Midbrain (tissue), 1 donor: ENCODE data around the gene ZNF318.
"Not testable (repeated sequence)": the region's sequence is repeated elsewhere in the genome, so short reads cannot be mapped to it uniquely, and the experiment has no call there.

Experiments used
- DNase-seq: peaks from one replicate; lab custom pipeline; 2025; lab: John Stamatoyannopoulos, UW

ZNF318 gene

GRCh38 chr6:43383021-43383667, 13.7 kb upstream of the ZNF318 start:
- no peak for DNase-seq

- DNase-seq: not testable (repeated sequence)
These were observed 11.4 kb upstream of the ZNF318 start for GRCh38 chr6:43380858-43381257.

GRCh38 chr6:43378631-43379030, 9.2 kb upstream of the ZNF318 start:
- no peak for DNase-seq

GRCh38 chr6:43377710-43378229, 8.3 kb upstream of the ZNF318 start:
- no peak for DNase-seq

- DNase-seq: no peak
These were observed 7.1 kb upstream of the ZNF318 start for GRCh38 chr6:43376551-43376981.

DNA sequence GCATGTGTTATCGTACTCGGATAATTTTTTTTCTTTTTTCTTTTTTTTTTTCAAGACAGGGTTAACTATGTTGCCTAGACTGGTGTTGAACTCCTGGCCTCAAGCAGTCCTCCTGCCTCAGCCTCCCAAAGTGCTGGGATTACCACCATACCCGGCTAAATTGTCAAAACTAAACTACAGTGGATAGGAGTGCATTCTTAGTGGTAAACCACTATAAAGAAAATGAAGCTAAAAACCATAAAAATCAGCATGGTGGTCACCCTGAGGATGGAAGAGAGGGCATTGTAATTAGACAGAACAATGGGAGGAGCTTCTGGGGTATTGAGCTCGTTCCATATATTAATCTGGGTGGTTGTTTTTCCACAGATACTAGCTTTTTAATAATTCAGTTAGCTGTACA, 6.2 kb upstream of the ZNF318 start:
- no peak for DNase-seq

GRCh38 chr6:43373252-43373875, 3.9 kb upstream of the ZNF318 start:
- no peak for DNase-seq

DNA sequence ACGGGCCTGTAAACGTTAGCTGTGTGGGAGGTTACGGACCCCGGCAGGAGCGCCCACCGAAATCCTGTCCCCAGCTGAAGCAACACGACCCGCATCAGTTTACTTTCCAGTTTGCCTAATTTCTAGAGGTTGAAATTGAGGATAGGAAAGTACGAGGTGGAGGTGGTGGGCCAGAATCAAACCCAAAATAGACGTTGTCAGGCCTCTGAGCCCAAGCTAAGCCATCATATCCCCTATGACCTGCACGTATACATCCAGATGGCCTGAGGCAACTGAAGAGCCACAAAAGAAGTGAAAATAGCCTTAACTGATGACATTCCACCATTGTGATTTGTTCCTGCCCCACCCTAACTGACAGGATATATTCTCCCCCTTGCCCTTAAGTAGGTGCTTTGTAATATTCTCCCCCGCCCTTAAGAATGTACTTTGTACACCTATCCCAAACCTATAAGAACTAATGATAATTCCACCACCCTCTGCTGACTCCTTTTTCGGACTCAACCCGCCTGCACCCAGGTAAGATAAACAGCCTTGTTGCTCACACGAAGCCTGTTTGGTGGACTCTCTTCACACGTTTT, 645 bp upstream of the ZNF318 start:
- DNase-seq: not testable (repeated sequence)

DNA sequence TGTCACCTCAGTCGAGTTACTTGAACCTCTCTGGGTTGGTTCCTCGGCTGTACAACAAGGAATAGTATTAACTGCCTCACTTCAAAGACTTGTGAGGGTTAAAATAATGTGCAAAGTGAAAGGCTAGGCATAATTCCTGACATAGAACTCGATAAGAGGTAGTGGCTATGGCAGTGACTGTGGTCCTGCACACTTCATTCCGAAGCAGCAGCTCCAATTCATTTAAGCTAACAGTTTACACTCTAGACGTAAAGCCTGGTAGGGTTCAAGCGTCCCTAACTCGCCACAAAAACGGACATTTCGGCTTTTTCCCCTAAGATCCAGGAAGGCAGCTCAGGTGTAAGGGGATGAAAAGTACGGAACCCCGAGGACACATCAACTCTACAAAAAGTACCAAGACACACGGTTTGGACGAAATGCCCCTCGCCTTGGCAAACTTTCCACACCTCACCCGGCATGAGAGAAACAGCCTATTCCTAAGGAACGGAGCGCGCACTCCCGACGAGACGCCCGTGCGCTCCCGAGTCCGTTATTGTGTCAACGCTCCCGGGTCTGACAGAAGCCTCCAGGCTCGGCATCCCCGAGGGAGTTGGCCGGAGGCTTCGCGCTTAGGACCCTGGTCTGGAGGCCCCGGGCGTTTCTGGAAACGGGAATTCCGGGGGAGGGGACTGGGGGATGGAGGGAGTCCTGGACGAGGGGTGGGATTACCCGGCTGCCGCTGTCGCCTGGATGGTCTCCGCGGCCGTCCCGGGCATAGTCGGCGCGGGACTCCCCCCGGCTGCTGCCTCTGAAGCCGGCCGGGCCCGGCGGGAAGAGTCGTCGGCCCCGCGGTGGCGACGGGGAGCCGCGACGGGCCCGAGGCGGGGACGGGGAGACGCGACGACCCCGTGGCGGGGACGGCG, 937 bp downstream of the ZNF318 start:
- peak; percentile 2 for DNase-seq

- no peak for DNase-seq
These were observed 2.0 kb downstream of the ZNF318 start for GRCh38 chr6:43367245-43367984.

DNA sequence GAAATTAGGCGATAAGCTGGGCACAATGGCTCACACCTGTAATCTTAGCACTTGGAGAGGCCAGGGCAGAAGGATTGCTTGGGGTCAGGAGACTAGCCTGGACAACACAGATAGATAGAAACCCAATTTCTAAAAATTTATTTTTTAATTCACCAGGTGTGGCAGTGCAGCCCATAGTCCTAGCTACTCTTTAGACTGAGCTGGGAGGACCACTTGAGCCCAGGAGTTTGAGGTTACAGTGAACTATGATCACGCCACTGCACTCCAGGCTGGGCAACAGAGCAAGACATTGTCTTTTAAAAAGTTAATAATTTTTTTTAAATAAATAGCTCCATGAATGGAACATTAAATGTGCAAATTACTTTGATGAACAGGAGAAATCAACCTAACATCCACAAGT, 8.2 kb downstream of the ZNF318 start:
- no peak for DNase-seq

- DNase-seq: no peak
These were observed 9.6 kb downstream of the ZNF318 start for GRCh38 chr6:43359831-43360230.

- DNase-seq: no peak
These were observed 10.1 kb downstream of the ZNF318 start for GRCh38 chr6:43359381-43359780.

GRCh38 chr6:43355862-43356590, 13.4 kb downstream of the ZNF318 start:
- DNase-seq: peak; percentile 13

GRCh38 chr6:43351951-43352350, 17.5 kb downstream of the ZNF318 start:
- not testable (repeated sequence) for DNase-seq

- no peak for DNase-seq
These were observed 22.0 kb downstream of the ZNF318 start for GRCh38 chr6:43347444-43347843.

- DNase-seq: no peak
These were observed 22.4 kb downstream of the ZNF318 start for GRCh38 chr6:43347021-43347420.

GRCh38 chr6:43346243-43346642, 23.2 kb downstream of the ZNF318 start:
- not testable (repeated sequence) for DNase-seq

DNA sequence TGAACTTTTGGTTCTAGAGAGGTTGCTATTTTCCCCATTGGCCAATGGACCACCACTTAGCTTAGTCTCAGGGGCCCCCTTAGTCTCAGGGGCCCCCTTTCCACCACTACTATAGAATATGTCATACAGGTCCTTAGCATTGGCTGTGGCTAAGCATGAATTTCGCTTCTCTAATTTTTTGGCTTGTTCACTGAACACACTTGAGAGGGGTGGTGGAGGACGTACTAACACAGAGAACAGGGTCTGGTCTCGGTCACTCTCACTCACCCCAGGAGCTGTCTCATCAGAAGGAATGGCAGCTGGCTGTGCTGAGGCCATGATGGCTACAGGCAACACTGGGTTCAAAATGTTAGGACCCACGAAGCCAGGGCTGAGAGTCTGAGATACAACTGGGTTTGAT, 30.3 kb downstream of the ZNF318 start:
- DNase-seq: no peak

GRCh38 chr6:43338243-43338642, 31.2 kb downstream of the ZNF318 start:
- DNase-seq: no peak

- DNase-seq: peak; percentile 31
These were observed 33.1 kb downstream of the ZNF318 start for GRCh38 chr6:43336382-43336781.
